Measurements from ENCODE around the gene SPEN.

SPEN gene

GRCh38 chr1:15881961-15882360, 34.5 kb downstream of the SPEN start:
- no peak for TF ChIP-seq CTCF (IDR thresholded peaks at IDR 0.05; ENCODE audit: low read depth, low read length, missing control alignments)
- in situ Hi-C loops (cut with HindIII; ENCODE audit: low sequenced_read_pairs), result no loop called here
- no peak overlapping the region for H3K4me3 ChIP-seq (ENCODE audit: low read depth, low read length)
- DNase-seq (ENCODE audit: low read depth), result no peak

DNA sequence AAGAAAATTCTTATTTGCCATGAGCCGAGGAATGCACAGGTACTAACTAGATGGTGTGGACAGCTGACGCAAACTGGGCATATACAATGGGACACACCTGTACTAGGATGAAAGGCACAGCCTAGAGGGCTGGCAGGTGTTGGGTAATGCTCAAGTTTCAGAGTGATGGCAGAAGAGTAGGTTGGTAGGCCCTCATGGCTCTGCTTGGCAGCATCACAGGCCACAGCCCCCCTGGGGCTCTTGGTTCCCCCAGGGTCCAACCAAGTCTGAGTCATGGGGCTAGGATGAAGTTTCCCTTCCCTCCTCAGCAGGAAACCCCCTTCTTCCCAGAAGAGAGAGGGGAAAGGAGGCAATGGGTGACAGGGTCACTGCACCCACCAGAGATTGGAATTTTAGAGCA, 35.2 kb downstream of the SPEN start:
- in situ Hi-C loops (cut with HindIII; ENCODE audit: low sequenced_read_pairs), result no loop called here
- no peak overlapping the region for H3K4me3 ChIP-seq (ENCODE audit: low read depth, low read length)
- DNase-seq (ENCODE audit: low read depth), result no peak
- no peak for TF ChIP-seq CTCF (IDR thresholded peaks at IDR 0.05; ENCODE audit: low read depth, low read length, missing control alignments)

GRCh38 chr1:15883326-15883725, 35.8 kb downstream of the SPEN start:
- in situ Hi-C loops (cut with HindIII; ENCODE audit: low sequenced_read_pairs), result no loop called here
- no peak overlapping the region for H3K4me3 ChIP-seq (ENCODE audit: low read depth, low read length)
- no peak for DNase-seq (ENCODE audit: low read depth)
- TF ChIP-seq CTCF (IDR thresholded peaks at IDR 0.05; ENCODE audit: low read depth, low read length, missing control alignments), result no peak

- TF ChIP-seq CTCF (IDR thresholded peaks at IDR 0.05; ENCODE audit: low read depth, low read length, missing control alignments), result no peak
- DNase-seq (ENCODE audit: low read depth), result no peak
- no peak overlapping the region for H3K4me3 ChIP-seq (ENCODE audit: low read depth, low read length)
- in situ Hi-C loops (cut with HindIII; ENCODE audit: low sequenced_read_pairs), result no loop called here
Measured at GRCh38 chr1:15884477-15884876, 37.0 kb downstream of the SPEN start.

- DNase-seq (ENCODE audit: low read depth), result no peak
- in situ Hi-C loops (cut with HindIII; ENCODE audit: low sequenced_read_pairs), result no loop called here
- no peak overlapping the region for H3K4me3 ChIP-seq (ENCODE audit: low read depth, low read length)
- TF ChIP-seq CTCF (IDR thresholded peaks at IDR 0.05; ENCODE audit: low read depth, low read length, missing control alignments), result no peak
Measured at GRCh38 chr1:15885269-15885668, 37.8 kb downstream of the SPEN start.

- peak; percentile 79 for DNase-seq (ENCODE audit: low read depth)
- H3K4me3 ChIP-seq (ENCODE audit: low read depth, low read length), result peak overlapping the region; percentile 32
- peak; percentile 21 for TF ChIP-seq CTCF (IDR thresholded peaks at IDR 0.05; ENCODE audit: low read depth, low read length, missing control alignments)
- in situ Hi-C loops (cut with HindIII; ENCODE audit: low sequenced_read_pairs), result no loop called here
Measured at GRCh38 chr1:15885701-15886610, 38.4 kb downstream of the SPEN start.

All from astrocyte of the cerebellum (primary cell).